Breast epithelium (tissue), 3 donors: ENCODE measurements around the gene EPG5.

Experiments used
- CTCF ChIP-seq, 3 donors: fragments of 450-650 bp; IDR thresholded peaks; one replicate each; pipeline ENCODE4 v1.5.1; 2016 to 2017; ENCODE audit warnings: antibody characterized with exemption in 3 of 3, mild to moderate bottlenecking in 3 of 3, moderate library complexity in 3 of 3
- POLR2A ChIP-seq: fragments of 450-650 bp; IDR thresholded peaks from one replicate; pipeline ENCODE4 v1.6.1; 2016; ENCODE audit warnings: antibody characterized with exemption, mild to moderate bottlenecking, moderate library complexity

- TF ChIP-seq POLR2A (no peak), CTCF (IDR thresholded peaks at IDR 0.05) (no peak)
Measured at GRCh38 chr18:45926085-45926484, 41.0 kb downstream of the EPG5 start.
